ENCODE results near the gene NRF1.

The NRF1 gene

DNA sequence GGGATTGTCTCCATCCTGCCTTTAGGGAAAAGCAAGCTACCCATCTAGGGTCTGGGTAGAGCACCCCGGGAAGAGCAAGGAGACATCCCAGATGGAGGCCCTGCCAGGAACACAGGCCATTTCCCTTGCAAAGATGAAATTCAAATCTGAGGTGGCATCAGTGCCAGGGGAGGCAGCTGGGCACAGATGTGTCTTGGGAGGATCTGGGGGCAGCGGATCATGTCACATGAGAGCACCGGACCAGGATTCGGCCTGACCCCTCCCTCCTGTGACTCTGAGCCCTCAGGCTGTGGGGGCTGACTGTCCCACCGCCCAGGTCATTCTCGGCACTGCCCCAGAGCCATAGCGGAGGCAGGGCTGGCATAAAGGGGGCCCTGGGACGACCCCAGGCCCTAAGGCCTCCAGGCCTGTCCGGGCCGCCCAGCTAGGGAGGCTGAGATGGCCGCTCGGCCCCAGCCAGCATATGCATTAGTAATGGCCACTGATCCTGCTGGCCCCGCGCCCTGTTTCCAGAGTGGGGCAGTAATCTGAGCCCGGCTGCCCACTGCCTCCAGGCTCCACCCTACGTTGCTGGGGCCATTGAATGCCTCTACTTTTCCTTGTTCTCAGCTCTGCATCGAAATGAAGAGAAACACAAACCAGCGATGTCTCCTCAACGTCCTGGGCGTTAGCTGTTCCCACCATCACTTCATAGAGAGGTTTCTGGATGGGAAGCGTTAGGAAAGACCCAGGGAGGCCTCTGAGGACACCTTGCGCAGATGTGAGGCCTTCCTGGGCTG lies 192.8 kb downstream of the NRF1 start:
- no peak for DNase-seq (ENCODE audit: low spot score)

GRCh38 chr7:129804890-129805719 lies 193.6 kb downstream of the NRF1 start:
- no peak for DNase-seq (ENCODE audit: low spot score)

All from Ammon's horn (tissue), 1 donor.